Activated T-helper 1 cell treated with anti-CD3 and anti-CD28 coated beads, Interleukin-12 subunit alpha, Interleukin-12 subunit beta, Interleukin-2, Interleukin-4 antibody, amounts not matched to agents 30 ng/mL and 10 ng/mL and 1 ng/mL, durations not matched to agents 14 hours and 24 hours and 36 hours (primary cell): ENCODE data around the gene SYNM. TPM values are rescaled to one million over a fixed set of nuclear protein-coding genes. Genes with fewer than 3 reads are reported as not detected.
"Not testable (repeated sequence)": the region's sequence is repeated elsewhere in the genome, so short reads cannot be mapped to it uniquely, and the experiment has no call there.

Experiments
- DNase-seq: peaks from one replicate; pipeline ENCODE4 v3.0.0; 2021; ENCODE audit warnings: low spot score
- H3K27ac Mint-ChIP-seq: one replicate; pipeline ENCODE4 v1.8.0; 2021; ENCODE audit warnings: mild to moderate bottlenecking, mixed read lengths
- H3K27me3 Mint-ChIP-seq: one replicate; pipeline ENCODE4 v1.8.0; 2022; ENCODE audit warnings: mild to moderate bottlenecking, moderate library complexity, mixed read lengths; ENCODE audit not compliant: insufficient read depth
- H3K36me3 Mint-ChIP-seq: one replicate; pipeline ENCODE4 v1.8.0; 2021; ENCODE audit warnings: low read depth, mixed read lengths
- H3K4me1 Mint-ChIP-seq: one replicate; pipeline ENCODE4 v1.8.0; 2021; ENCODE audit warnings: low read depth, mixed read lengths
- H3K4me3 Mint-ChIP-seq: one replicate; pipeline ENCODE4 v1.8.0; 2021; ENCODE audit warnings: mild to moderate bottlenecking, moderate library complexity, mixed read lengths
- H3K9me3 Mint-ChIP-seq: one replicate; pipeline ENCODE4 v1.8.0; 2021; ENCODE audit warnings: mixed read lengths
- intact Hi-C: fragments of 100-400 bp; cut with micrococcal nuclease; formaldehyde crosslinking; loops from one replicate; pipeline ENCODE4 v1.15.1; 2024
- total RNA-seq: library from RNA; stranded (reverse); gene quantifications from 2 replicates; pipeline ENCODE4 v1.2.3, GENCODE V29; 2022

Gene SYNM
- total RNA-seq, 1 donor from 2014 or later = 2.2 TPM

DNA sequence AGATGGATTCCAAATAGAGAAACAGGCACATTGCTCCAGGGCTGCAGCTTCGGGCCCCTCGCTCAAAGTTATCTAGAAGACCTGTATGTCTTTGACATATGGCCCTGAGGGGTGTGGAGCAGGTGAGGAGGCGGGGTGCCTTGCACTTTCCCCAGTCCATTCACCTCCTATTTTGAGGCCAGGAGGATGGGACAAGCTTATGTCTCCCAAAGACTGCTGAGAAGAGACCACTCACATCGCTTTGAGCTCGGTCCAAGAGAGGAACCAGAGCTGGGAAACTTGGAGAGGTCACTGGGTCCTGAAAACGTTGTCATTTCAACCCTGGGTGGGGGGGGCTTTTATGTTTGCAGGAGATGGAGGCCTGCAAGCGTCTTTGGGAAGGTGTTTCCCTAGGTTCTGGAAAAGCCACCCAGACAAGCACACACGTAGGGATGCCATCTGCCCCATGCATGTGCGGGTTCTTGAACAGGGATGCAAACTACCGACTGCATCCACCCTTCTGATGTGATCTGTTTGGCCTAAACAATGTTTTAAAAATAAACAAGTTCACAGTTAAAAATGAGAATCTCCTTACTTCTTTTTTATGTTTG lies 33.7 kb upstream of the SYNM start:
- DNase-seq = no peak
- no peaks in the 10 kb centered on the region for H3K36me3 Mint-ChIP-seq
- H3K27me3 Mint-ChIP-seq = peaks cover 10% of the 10 kb centered on the region
- H3K4me3 Mint-ChIP-seq = no peak overlapping the region
- H3K4me1 Mint-ChIP-seq = peaks cover under 1% of the 10 kb centered on the region
- H3K9me3 Mint-ChIP-seq = no peaks in the 10 kb centered on the region
- intact Hi-C loops = no loop called here
- no peak overlapping the region for H3K27ac Mint-ChIP-seq

DNA sequence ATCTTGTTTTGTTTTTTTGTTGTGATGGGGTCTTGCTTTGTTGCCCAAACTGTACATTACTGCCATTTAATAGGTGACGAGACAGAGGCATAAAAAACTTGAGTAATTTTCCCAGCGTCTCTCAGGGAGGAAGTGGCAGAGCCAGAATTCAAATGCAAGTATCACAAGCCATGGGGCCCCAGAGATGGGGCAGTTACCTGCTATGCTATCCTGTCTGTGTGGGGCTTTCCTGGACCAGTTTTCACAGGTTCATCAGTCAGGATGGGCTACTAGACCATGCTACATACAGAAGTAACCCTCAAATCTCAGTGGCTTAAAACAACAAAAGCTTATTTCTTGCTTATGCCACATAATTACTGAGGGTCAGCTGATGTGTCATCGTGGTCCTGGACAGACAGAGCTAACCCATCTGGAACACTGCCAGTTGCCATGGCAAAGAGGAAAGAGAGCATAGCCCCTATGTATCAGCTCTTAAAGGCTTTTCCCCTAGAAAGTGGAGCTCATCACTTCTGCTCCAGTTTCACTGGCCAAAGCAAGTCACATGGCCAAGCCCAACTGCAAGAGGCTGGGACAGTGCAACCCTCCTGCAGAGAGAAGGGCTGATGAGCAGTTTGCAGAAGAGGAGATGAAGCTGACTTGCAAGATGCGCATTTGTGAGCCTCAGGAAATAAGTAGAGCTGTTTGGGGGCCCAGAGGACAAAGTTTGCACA lies 31.7 kb upstream of the SYNM start:
- Mint-ChIP-seq H3K36me3 (no peaks in the 10 kb centered on the region), H3K27me3 (peaks cover 7% of the 10 kb centered on the region), H3K4me1 (peaks cover 7% of the 10 kb centered on the region), H3K9me3 (no peaks in the 10 kb centered on the region), H3K27ac (no peak overlapping the region), H3K4me3 (no peak overlapping the region)
- intact Hi-C loops = no loop called here
- DNase-seq = no peak

DNA sequence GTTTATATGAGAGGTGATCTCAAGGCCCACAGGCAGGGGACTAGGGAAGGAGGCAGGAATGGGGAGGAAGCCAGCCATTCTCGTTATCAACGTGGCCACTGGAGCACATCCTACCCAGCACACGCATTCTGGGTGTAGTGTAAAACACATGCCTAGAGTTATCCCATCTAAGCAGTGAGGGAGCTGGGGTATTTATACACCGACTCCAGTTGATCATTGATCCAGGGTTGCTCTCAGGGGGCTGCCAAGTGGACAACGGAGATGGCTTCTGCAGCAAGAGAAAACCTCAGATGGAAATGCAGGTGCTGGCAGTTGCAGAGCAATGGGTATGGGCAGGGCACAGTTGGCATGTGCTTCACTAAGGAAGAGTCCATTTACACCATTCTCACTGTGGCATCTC lies 30.4 kb upstream of the SYNM start:
- peaks cover 7% of the 10 kb centered on the region for H3K4me1 Mint-ChIP-seq
- peaks cover 7% of the 10 kb centered on the region for H3K27me3 Mint-ChIP-seq
- no peak for DNase-seq
- H3K27ac Mint-ChIP-seq = no peak overlapping the region
- H3K9me3 Mint-ChIP-seq = no peaks in the 10 kb centered on the region
- H3K36me3 Mint-ChIP-seq = no peaks in the 10 kb centered on the region
- H3K4me3 Mint-ChIP-seq = no peak overlapping the region
- intact Hi-C loops = no loop called here

GRCh38 chr15:99075059-99075652 lies 29.7 kb upstream of the SYNM start:
- not testable (repeated sequence) for H3K4me3 Mint-ChIP-seq, H3K27me3 Mint-ChIP-seq, DNase-seq, H3K9me3 Mint-ChIP-seq, H3K27ac Mint-ChIP-seq, H3K36me3 Mint-ChIP-seq, H3K4me1 Mint-ChIP-seq
- intact Hi-C loops = loop anchor here (5.0 kb wide), 2 partner anchors 58 to 428 kb away; partner anchors contain the start of gene IGF1R

DNA sequence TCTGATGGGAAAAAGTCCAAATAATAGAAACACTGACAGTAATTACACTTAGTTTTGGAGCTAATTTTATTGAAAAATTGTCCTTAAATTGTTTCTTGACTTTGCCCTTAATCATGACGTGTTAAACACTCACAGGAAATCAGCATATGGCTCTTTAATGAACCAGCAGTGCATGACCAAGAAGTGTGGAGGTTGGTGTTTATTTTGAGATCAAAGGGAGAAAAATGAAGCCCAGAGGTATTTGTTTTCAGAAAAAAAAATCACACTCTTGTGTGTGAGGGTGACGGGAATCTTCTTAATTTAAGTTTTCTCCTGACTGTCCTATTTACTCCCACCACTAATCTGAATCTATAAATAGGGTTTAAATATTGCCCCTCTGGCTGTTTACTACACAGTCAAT lies 28.8 kb upstream of the SYNM start:
- Mint-ChIP-seq H3K9me3 (no peaks in the 10 kb centered on the region), H3K4me3 (peak overlapping the region; percentile 19), H3K36me3 (no peaks in the 10 kb centered on the region), H3K4me1 (peaks cover 7% of the 10 kb centered on the region), H3K27ac (no peak overlapping the region), H3K27me3 (peaks cover 6% of the 10 kb centered on the region)
- intact Hi-C loops = loop anchor here (1.0 to 5.0 kb wide), 6 partner anchors 17 to 634 kb away; partner anchors contain the start of gene IGF1R
- DNase-seq = no peak

DNA sequence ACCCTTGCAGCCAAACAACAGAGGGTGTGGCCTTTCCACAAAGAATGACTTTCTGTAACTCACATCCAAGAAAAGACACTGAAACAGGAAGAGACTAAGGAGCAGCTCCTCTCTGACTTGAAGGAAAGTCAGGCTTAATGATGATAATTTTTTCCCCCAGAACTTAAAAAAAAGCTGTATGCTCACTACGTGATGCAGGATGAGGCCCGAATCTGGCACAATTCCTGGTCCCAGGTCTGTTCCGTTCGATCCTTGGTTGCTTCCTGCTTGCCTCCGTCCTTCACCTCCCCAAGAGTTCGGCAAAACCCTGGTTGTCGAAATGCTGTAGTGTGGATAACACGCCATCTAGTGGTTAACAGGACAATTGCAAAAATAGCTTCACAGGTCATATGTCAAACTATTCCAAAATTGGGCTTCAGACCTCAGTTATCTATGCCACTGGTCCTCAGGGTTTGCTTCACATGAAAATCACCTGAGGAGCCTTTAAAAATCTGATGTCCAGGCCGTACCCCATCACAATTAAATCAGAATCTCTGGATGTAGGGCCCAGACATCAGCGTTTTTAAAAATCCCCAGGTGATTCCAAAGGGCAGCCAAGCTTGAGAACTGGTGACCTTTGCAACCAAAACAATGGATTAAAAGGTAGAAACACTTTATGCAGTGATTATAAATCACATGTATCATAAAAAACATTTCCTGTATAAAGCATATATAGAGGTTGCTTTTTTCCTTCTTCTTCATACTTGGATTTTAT lies 28.1 kb upstream of the SYNM start:
- Mint-ChIP-seq H3K4me3 (peak overlapping the region; percentile 77), H3K4me1 (peaks cover 7% of the 10 kb centered on the region)

DNA sequence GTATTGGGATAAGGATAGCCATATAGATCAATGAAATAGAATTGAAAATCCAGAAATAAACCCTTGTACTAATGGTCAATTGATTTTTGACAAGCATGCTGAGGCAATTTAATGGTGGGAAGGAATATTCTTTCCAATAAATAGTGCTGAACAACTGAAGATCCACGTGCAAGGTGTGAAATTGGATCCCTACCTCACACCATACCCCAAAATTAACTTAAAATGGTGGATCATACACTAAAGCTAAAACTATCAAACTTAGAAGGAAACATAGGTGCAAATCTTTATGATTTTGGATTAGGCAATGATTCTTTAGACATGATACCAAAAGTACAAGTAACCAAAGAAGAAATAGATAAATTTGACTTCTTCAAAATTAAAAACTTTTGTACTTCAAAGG lies 22.1 kb upstream of the SYNM start:
- intact Hi-C loops = no loop called here
- H3K27me3 Mint-ChIP-seq = peaks cover 16% of the 10 kb centered on the region
- H3K36me3 Mint-ChIP-seq = no peaks in the 10 kb centered on the region
- H3K4me1 Mint-ChIP-seq = no peaks in the 10 kb centered on the region
- DNase-seq = no peak
- H3K9me3 Mint-ChIP-seq = no peaks in the 10 kb centered on the region
- H3K27ac Mint-ChIP-seq = no peak overlapping the region
- no peak overlapping the region for H3K4me3 Mint-ChIP-seq

More for the DNA sequence above, 28.1 kb upstream of the SYNM start:
- no peaks in the 10 kb centered on the region for H3K36me3 Mint-ChIP-seq
- no peaks in the 10 kb centered on the region for H3K9me3 Mint-ChIP-seq
- peak; percentile 31 for DNase-seq
- no peak overlapping the region for H3K27ac Mint-ChIP-seq
- H3K27me3 Mint-ChIP-seq = peaks cover 11% of the 10 kb centered on the region
- intact Hi-C loops = loop anchor here (1.0 to 5.0 kb wide), 6 partner anchors 17 to 634 kb away; partner anchors contain the start of gene IGF1R

GRCh38 chr15:99084965-99085364 lies 19.9 kb upstream of the SYNM start:
- no peak for DNase-seq
- Mint-ChIP-seq H3K9me3 (no peaks in the 10 kb centered on the region), H3K36me3 (no peaks in the 10 kb centered on the region), H3K4me3 (no peak overlapping the region), H3K4me1 (peaks cover 2% of the 10 kb centered on the region), H3K27me3 (peaks cover 16% of the 10 kb centered on the region), H3K27ac (no peak overlapping the region)
- intact Hi-C loops = no loop called here

- DNase-seq = no peak
- intact Hi-C loops = no loop called here
- Mint-ChIP-seq H3K36me3 (no peaks in the 10 kb centered on the region), H3K4me1 (peaks cover 9% of the 10 kb centered on the region), H3K27ac (no peak overlapping the region), H3K27me3 (peaks cover 16% of the 10 kb centered on the region), H3K4me3 (no peak overlapping the region), H3K9me3 (no peaks in the 10 kb centered on the region)
Observed at GRCh38 chr15:99085413-99086326, 19.2 kb upstream of the SYNM start.

GRCh38 chr15:99086327-99086667 lies 18.6 kb upstream of the SYNM start:
- no peak overlapping the region for H3K4me3 Mint-ChIP-seq
- intact Hi-C loops = no loop called here
- peaks cover 12% of the 10 kb centered on the region for H3K4me1 Mint-ChIP-seq
- no peak overlapping the region for H3K27ac Mint-ChIP-seq
- H3K36me3 Mint-ChIP-seq = no peaks in the 10 kb centered on the region
- DNase-seq = no peak
- no peaks in the 10 kb centered on the region for H3K9me3 Mint-ChIP-seq
- H3K27me3 Mint-ChIP-seq = peaks cover 10% of the 10 kb centered on the region

DNA sequence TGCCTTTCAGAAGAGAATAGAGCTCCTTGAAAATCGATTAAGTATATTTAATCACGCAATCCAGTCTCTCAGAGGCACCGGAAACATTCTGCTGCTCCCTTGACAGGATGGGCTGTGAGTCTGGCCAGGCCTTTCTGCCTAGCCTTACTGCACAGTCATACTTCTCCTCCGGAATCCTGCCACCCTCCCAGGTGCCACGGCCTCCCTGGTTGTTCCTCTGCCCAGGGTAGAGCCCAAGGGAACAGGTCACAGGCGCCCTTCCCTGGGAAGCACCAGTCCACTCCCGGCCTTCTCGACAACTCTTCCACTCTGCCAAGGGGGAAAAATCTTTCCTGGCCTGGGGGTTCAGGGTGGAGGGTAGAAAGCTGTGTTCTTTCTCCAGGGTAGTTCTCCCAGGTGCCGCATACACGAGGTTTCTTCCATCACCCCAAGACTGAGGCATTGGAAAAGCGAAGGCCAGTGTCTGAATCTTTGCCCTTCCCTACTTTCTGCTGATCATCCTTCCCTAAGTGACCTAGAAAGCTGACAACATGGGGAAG lies 17.4 kb upstream of the SYNM start:
- peaks cover under 1% of the 10 kb centered on the region for H3K27me3 Mint-ChIP-seq
- H3K9me3 Mint-ChIP-seq = no peaks in the 10 kb centered on the region
- no peak overlapping the region for H3K27ac Mint-ChIP-seq
- no peak overlapping the region for H3K4me3 Mint-ChIP-seq
- DNase-seq = no peak
- no peaks in the 10 kb centered on the region for H3K36me3 Mint-ChIP-seq
- peaks cover 12% of the 10 kb centered on the region for H3K4me1 Mint-ChIP-seq
- intact Hi-C loops = no loop called here
